Forelimb muscle (tissue), 1 donor: ENCODE results near the gene GPSM1. TPM values are rescaled to one million over a fixed set of nuclear protein-coding genes. Genes with fewer than 3 reads are reported as not detected.

Experiments used
- DNase-seq: peaks from one replicate; pipeline ENCODE4 v3.0.0-alpha.2; 2013; ENCODE audit warnings: low read depth
- polyA plus RNA-seq: library from polyadenylated mRNA; unstranded; fragments of 120-200 nt; gene quantifications from one replicate; pipeline ENCODE4 v1.2.1, GENCODE V29; 2013; ENCODE audit not compliant: insufficient read length

Gene GPSM1
- polyA plus RNA-seq, 1 donor = 26.0 TPM

DNA sequence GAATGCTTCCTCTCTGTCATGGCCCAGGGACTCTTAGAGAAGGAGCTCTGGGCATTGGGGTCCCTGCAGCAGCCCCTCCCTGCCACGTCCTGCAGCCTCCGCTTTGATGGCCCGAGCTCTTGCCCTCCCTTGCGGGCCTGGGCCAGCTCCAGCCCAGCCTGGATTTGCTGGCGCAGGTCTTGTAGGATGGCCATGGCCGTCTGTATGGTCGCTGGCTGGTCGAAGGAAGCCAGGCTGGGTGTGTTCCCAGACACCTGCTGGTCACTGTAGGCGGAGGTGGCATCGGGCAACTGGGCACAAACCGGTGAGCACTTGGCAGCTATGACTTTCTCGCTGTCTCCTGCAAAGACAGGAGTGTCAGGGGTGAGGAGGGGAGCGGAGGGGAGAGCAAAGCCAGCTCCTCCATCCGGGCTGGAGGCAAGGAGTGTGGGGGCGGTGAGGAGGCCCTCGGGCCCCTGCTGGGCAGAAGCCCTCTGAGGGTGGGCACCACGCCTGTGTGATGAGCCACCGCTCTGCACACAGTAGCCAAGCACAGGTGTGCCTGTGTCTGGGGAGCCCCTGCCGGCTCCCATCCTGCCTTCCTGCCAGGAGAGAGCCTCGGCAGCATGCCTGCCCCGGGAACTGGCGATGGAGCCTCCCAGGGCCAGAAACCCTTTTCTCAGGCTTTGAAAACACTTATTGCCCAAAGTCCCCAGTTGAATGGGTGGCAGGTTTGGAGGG, 35.9 kb upstream of the GPSM1 start:
- no peak for DNase-seq

- DNase-seq = no peak
Measured at GRCh38 chr9:136292026-136292538, 35.3 kb upstream of the GPSM1 start.

DNA sequence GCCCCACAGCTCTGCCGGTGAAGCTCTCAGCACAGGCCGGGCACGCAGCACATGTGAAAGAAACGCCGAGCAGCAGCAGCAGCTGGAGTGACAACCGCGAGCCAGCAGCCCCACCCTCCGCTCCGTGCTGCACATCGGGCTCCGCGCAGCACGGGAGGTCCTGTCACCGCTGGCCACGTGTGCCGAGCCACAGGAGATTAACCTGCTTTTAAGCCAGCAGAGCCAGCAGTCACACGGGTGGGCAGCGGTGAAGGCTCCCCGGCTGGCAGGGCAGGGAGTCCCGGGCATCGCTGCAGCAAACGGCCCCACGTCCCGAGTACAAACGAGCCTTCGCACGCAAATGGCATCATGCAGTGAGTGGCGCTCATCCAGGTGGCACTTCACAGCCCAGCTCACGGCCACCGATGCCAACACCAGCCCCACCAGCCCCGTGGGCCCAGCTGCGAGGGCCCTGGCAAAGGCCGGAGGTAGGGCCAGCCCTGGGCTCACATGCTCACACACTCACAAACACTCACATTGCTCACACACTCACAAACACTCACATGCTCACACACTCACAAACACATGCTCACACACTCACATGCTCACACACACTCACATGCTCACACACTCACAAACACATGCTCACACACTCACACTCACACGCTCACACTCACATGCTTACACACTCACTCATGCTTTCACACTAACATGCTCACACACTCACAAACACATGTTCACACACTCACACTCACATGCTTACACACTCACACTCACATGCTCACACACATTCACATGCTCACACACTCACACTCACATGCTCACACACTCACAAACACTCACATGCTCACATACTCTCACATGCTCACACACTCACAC, 34.5 kb upstream of the GPSM1 start:
- DNase-seq = no peak

- no peak for DNase-seq
Measured at GRCh38 chr9:136293476-136294077, 33.8 kb upstream of the GPSM1 start.

GRCh38 chr9:136294437-136294836, 32.9 kb upstream of the GPSM1 start:
- DNase-seq = no peak

GRCh38 chr9:136295055-136295454, 32.3 kb upstream of the GPSM1 start:
- DNase-seq = no peak

DNA sequence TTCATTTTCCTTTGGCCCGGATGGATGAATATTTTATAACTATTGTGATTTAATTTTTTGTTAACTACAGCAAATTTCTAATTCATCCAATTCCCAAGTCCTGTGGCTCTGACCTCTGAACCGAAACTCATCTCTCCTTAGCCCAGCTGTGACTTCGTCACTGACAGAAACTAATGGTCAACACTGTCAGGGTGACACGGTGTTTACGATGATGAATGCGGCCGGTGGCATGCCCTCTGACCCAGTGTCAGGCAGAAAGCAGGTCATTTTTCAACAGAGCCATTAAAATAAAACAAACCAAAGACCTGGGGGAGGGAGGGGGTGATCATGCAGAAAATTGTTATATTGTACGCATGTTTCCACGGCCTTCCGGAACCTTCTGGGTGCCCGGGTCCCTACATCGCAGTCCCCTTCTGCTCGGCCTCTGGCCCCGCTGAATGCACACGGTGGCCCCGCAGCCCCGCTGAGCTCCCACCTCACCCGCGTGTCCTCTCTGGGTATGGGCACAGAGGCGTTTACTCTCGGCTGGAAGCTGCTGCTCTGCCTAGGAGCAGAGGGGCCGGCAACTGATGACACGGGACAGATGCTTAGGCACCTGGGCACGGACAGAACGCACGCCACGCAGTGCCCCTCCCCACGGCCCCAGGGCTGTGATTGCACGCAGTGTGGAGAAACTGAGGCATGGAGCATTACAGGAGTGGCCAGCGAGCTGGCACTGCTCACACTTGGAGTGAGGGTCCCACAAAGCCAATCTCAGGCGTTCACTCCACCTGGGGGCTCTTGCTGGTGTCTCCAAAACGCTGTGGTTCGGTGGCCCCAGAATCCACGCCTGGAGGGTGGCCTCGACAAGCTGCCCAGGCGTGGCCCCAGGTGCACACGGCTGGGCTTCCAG, 31.6 kb upstream of the GPSM1 start:
- DNase-seq = no peak

DNA sequence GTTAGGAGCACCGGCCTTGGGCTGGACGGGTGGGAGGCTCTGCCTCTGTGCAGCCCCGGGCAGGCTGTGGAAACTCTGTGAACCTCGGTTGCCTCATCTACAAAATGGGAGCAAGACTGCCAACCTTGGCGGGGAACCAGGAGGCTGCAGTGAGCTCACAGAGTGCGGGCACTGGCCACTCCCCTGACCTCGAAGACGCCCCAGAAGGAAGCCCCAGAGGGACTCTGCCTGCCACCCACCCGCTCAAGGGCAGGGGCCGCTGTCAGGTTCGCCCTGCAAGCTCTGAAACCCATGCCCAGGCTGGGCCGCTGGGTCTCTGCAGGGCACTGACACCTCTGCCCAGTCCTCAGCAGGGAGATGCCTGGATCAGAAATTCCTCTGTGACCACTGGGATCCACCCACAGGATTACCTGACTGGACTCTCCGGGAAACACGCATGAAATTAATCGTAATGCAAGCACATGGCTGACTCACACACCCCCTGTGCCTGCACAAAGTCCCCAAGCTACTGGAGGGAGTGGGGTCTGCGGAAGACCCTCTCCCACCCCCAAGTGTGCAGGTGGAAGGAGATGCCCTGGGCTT, 30.8 kb upstream of the GPSM1 start:
- no peak for DNase-seq

DNA sequence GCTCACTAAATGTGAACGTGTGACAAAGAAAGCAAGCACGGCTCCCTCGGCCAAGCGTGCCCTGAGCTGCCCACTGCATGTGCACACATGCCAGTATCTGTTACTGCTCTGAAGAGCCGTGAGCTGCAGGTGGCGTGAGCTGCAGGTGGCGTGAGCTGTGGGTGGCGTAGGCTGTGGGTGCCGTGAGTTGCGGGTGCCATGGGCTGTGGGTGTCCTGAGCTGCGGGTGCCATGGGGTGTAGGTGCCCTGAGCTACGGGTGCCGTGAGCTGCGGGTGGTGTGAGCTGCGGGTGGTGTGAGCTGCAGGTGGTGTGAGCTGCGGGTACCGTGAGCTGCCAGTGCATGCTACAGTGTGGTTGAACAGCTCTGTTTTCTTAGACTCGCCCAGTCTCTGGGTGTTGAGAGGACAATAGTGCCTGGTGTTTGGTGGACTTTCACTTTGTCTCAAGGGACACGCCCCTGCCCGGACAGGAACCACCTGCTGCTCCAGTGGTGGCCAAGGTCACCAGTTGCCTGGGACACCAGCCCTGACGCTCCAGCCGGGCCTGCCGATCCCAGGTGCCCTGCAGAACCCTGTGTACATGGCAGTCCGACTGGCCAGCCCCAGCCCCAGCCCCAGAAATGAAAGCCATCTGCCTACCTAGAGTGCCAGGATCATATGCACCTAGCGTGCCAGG, 30.2 kb upstream of the GPSM1 start:
- no peak for DNase-seq

GRCh38 chr9:136297766-136298735, 29.3 kb upstream of the GPSM1 start:
- DNase-seq = no peak

GRCh38 chr9:136299116-136299515, 28.2 kb upstream of the GPSM1 start:
- DNase-seq = no peak

- DNase-seq = no peak
Measured at GRCh38 chr9:136299541-136299940, 27.8 kb upstream of the GPSM1 start.

DNA sequence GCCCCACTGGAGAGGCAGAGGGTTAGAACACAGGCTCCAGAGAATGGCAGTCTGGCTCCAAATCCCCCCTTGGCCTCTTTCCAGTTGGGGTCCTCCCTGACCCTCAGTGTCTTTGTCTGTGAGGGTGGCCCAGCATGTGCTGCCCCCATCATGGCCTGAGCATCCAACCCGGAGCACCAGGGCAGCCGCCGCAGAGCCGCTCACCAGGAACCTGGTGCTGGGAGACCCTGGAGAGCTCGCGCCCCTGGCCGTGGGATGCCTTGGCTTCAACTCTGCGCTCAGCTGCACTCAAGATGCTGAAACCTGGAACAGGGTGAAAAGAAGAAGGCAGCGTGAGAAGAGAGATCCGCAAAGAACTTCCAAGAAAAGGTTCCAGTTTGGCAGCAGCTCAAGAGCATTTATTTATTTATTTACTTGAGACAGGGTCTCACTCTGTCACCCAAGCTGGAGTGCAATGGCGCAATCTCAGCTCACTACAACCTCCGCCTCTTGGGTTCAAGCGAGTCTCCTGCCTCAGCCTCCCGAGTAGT, 27.3 kb upstream of the GPSM1 start:
- DNase-seq = no peak

- DNase-seq = no peak
Measured at GRCh38 chr9:136300866-136301265, 26.5 kb upstream of the GPSM1 start.

GRCh38 chr9:136302527-136302926, 24.8 kb upstream of the GPSM1 start:
- DNase-seq = no peak

DNA sequence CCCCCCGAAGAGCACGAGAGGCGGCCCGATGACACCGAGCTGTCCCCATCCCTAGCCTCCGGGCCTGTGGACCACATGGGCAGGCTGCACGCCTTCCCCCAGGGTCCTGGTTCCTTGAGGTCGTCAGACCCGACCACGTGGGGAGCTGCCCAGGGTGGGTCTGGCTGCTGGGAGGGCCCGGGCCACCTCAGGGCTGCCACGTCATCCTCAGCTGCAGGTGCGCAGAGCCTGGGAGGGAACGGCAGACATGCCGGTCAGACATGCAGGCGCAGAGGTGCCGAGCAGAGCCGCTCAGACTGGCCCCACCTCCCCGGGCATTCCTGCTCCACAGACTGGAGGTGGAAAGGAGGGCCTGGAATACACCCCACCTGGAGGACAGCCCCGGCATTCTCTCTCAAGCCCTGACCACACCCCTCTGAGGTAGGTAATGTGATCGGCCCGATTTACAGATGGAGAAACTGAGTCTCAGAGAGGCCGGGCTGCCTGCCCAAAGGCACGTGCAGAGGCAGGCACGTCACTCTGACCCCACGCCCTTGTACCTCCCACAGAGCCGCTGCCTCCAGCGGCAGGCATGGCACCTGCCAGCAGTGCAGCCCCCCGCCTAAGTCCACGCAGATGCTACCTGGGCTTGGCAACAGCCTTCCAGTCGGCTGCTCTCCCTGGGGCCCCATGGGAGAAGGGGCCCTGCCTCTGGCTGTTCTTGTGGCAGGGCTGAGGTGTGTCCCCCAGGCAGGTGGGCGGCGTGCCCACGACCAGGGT, 24.1 kb upstream of the GPSM1 start:
- DNase-seq = no peak

- no peak for DNase-seq
Measured at GRCh38 chr9:136303825-136304416, 23.4 kb upstream of the GPSM1 start, which contains the start of gene CCDC187. TSS of gene CCDC187 (minus strand) at chr9:136304094. CDS start at chr9:136303830, 264 bp downstream.

DNA sequence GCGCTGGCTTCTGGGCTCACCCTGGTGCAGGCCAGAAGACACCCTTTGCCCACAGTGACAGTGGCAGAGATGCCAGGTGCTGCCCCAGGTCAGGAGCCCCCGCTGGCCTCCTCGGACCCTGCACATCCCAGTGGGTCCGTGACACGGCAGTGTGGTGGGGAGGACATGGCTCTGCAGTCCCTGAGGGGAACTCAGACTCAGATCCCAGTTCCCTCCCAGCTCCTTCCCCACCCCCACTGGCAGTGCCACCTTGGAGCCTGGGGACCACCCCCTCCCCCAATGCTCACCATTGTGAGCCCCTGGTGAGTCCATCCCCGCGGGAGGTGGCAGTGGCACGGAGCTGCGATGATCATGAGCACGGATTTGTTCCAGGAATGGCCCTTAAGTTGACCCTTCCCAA, 22.9 kb upstream of the GPSM1 start:
- DNase-seq = no peak
